BLaER1 (cell line): ENCODE measurements around the gene BTBD9.
"Not testable (repeated sequence)": the region's sequence is repeated elsewhere in the genome, so short reads cannot be mapped to it uniquely, and the experiment has no call there.

Experiments
- H3K27ac ChIP-seq: shearing (Covaris generic); formaldehyde crosslinking; 2 replicates; pipeline ENCODE4 v1.8.1; 2022
- H3K27me3 ChIP-seq: shearing (Covaris generic); formaldehyde crosslinking; 2 replicates; pipeline ENCODE4 v1.8.1; 2022
- H3K36me3 ChIP-seq: shearing (Covaris generic); formaldehyde crosslinking; 2 replicates; pipeline ENCODE4 v1.8.1; 2022
- H3K4me1 ChIP-seq: shearing (Covaris generic); formaldehyde crosslinking; 2 replicates; pipeline ENCODE4 v1.8.1; 2022
- H3K4me2 ChIP-seq: shearing (Covaris generic); formaldehyde crosslinking; 2 replicates; pipeline ENCODE4 v1.8.1; 2022
- H3K4me3 ChIP-seq: shearing (Covaris generic); formaldehyde crosslinking; 2 replicates; pipeline ENCODE4 v1.8.1; 2022
- H3K9ac ChIP-seq: shearing (Covaris generic); formaldehyde crosslinking; 2 replicates; pipeline ENCODE4 v1.8.1; 2022
- H3K9me3 ChIP-seq: shearing (Covaris generic); formaldehyde crosslinking; 2 replicates; pipeline ENCODE4 v1.8.1; 2022
- H4K20me1 ChIP-seq: shearing (Covaris generic); formaldehyde crosslinking; 2 replicates; pipeline ENCODE4 v1.8.1; 2022
- Cebpa-rat ChIP-seq: shearing (Covaris generic); IDR thresholded peaks from 2 replicates; pipeline ENCODE4 v1.8.1; 2022

BTBD9 gene

GRCh38 chr6:38353310-38354036 is 286.3 kb downstream of the BTBD9 start:
- no peak for TF ChIP-seq Cebpa-rat
- H3K4me2 ChIP-seq: no peak overlapping the region
- H3K4me1 ChIP-seq: no peaks in the 10 kb centered on the region
- H3K27ac ChIP-seq: no peak overlapping the region
- H3K4me3 ChIP-seq: no peak overlapping the region
- H3K9me3 ChIP-seq: no peaks in the 10 kb centered on the region
- no peaks in the 10 kb centered on the region for H3K36me3 ChIP-seq
- no peaks in the 10 kb centered on the region for H4K20me1 ChIP-seq
- no peaks in the 10 kb centered on the region for H3K27me3 ChIP-seq
- no peak overlapping the region for H3K9ac ChIP-seq

GRCh38 chr6:38352636-38353035 is 287.1 kb downstream of the BTBD9 start:
- Histone ChIP-seq H3K4me1 (no peaks in the 10 kb centered on the region), H3K9me3 (no peaks in the 10 kb centered on the region), H4K20me1 (no peaks in the 10 kb centered on the region), H3K27me3 (no peaks in the 10 kb centered on the region), H3K4me2 (no peak overlapping the region), H3K36me3 (no peaks in the 10 kb centered on the region), H3K9ac (no peak overlapping the region), H3K27ac (no peak overlapping the region), H3K4me3 (no peak overlapping the region)
- TF ChIP-seq Cebpa-rat: no peak

- H3K9me3 ChIP-seq: no peaks in the 10 kb centered on the region
- no peaks in the 10 kb centered on the region for H3K36me3 ChIP-seq
- no peak for TF ChIP-seq Cebpa-rat
- H4K20me1 ChIP-seq: no peaks in the 10 kb centered on the region
- no peaks in the 10 kb centered on the region for H3K4me1 ChIP-seq
- H3K27ac ChIP-seq: no peak overlapping the region
- no peak overlapping the region for H3K4me2 ChIP-seq
- no peak overlapping the region for H3K4me3 ChIP-seq
- H3K9ac ChIP-seq: no peak overlapping the region
- no peaks in the 10 kb centered on the region for H3K27me3 ChIP-seq
These were observed 288.8 kb downstream of the BTBD9 start for GRCh38 chr6:38350942-38351341.

- no peak for TF ChIP-seq Cebpa-rat
- H3K4me1 ChIP-seq: no peaks in the 10 kb centered on the region
- H4K20me1 ChIP-seq: no peaks in the 10 kb centered on the region
- no peak overlapping the region for H3K4me3 ChIP-seq
- no peaks in the 10 kb centered on the region for H3K36me3 ChIP-seq
- H3K27me3 ChIP-seq: no peaks in the 10 kb centered on the region
- H3K9ac ChIP-seq: no peak overlapping the region
- no peak overlapping the region for H3K27ac ChIP-seq
- no peak overlapping the region for H3K4me2 ChIP-seq
- H3K9me3 ChIP-seq: no peaks in the 10 kb centered on the region
These were observed 289.5 kb downstream of the BTBD9 start for GRCh38 chr6:38350220-38350619.

GRCh38 chr6:38349795-38350194 is 289.9 kb downstream of the BTBD9 start:
- no peak overlapping the region for H3K4me3 ChIP-seq
- TF ChIP-seq Cebpa-rat: no peak
- no peaks in the 10 kb centered on the region for H3K27me3 ChIP-seq
- H3K4me1 ChIP-seq: no peaks in the 10 kb centered on the region
- H3K27ac ChIP-seq: no peak overlapping the region
- no peak overlapping the region for H3K4me2 ChIP-seq
- no peak overlapping the region for H3K9ac ChIP-seq
- H3K9me3 ChIP-seq: no peaks in the 10 kb centered on the region
- H4K20me1 ChIP-seq: no peaks in the 10 kb centered on the region
- no peaks in the 10 kb centered on the region for H3K36me3 ChIP-seq

- no peak overlapping the region for H3K27ac ChIP-seq
- H3K36me3 ChIP-seq: no peaks in the 10 kb centered on the region
- no peak overlapping the region for H3K4me3 ChIP-seq
- H3K9me3 ChIP-seq: no peaks in the 10 kb centered on the region
- no peaks in the 10 kb centered on the region for H3K4me1 ChIP-seq
- H3K4me2 ChIP-seq: no peak overlapping the region
- TF ChIP-seq Cebpa-rat: no peak
- no peak overlapping the region for H3K9ac ChIP-seq
- no peaks in the 10 kb centered on the region for H3K27me3 ChIP-seq
- no peaks in the 10 kb centered on the region for H4K20me1 ChIP-seq
These were observed 290.5 kb downstream of the BTBD9 start for GRCh38 chr6:38349221-38349620.

GRCh38 chr6:38348371-38348770 is 291.4 kb downstream of the BTBD9 start:
- TF ChIP-seq Cebpa-rat: no peak
- H3K36me3 ChIP-seq: no peaks in the 10 kb centered on the region
- H3K27ac ChIP-seq: no peak overlapping the region
- no peak overlapping the region for H3K4me2 ChIP-seq
- no peaks in the 10 kb centered on the region for H4K20me1 ChIP-seq
- no peak overlapping the region for H3K9ac ChIP-seq
- H3K4me1 ChIP-seq: no peaks in the 10 kb centered on the region
- H3K4me3 ChIP-seq: no peak overlapping the region
- H3K9me3 ChIP-seq: no peaks in the 10 kb centered on the region
- H3K27me3 ChIP-seq: no peaks in the 10 kb centered on the region

- not testable (repeated sequence) for H3K4me3 ChIP-seq, H3K9me3 ChIP-seq, H3K4me2 ChIP-seq, H3K27me3 ChIP-seq, H3K9ac ChIP-seq, H3K4me1 ChIP-seq, H3K36me3 ChIP-seq, H4K20me1 ChIP-seq, H3K27ac ChIP-seq
These were observed 291.9 kb downstream of the BTBD9 start for GRCh38 chr6:38347829-38348228.

GRCh38 chr6:38346291-38347079 is 293.2 kb downstream of the BTBD9 start:
- H3K4me3 ChIP-seq: no peak overlapping the region
- TF ChIP-seq Cebpa-rat: no peak
- no peaks in the 10 kb centered on the region for H3K27me3 ChIP-seq
- no peaks in the 10 kb centered on the region for H3K4me1 ChIP-seq
- H3K9ac ChIP-seq: no peak overlapping the region
- H4K20me1 ChIP-seq: no peaks in the 10 kb centered on the region
- H3K27ac ChIP-seq: no peak overlapping the region
- H3K36me3 ChIP-seq: no peaks in the 10 kb centered on the region
- no peaks in the 10 kb centered on the region for H3K9me3 ChIP-seq
- no peak overlapping the region for H3K4me2 ChIP-seq

- no peaks in the 10 kb centered on the region for H3K36me3 ChIP-seq
- no peak for TF ChIP-seq Cebpa-rat
- no peak overlapping the region for H3K9ac ChIP-seq
These were observed 294.1 kb downstream of the BTBD9 start for GRCh38 chr6:38345586-38345985.

More at GRCh38 chr6:38345586-38345985, 294.1 kb downstream of the BTBD9 start:
- H3K4me3 ChIP-seq: no peak overlapping the region
- no peak overlapping the region for H3K4me2 ChIP-seq
- no peak overlapping the region for H3K27ac ChIP-seq
- H4K20me1 ChIP-seq: no peaks in the 10 kb centered on the region
- H3K27me3 ChIP-seq: no peaks in the 10 kb centered on the region
- no peaks in the 10 kb centered on the region for H3K9me3 ChIP-seq
- no peaks in the 10 kb centered on the region for H3K4me1 ChIP-seq
